Lower leg skin (tissue), 4 donors: ENCODE measurements around the gene LMO2. TPM values are rescaled to one million over a fixed set of nuclear protein-coding genes. Genes with fewer than 3 reads are reported as not detected.

Source experiments
- DNase-seq, 2 donors: peaks; one replicate each; pipeline ENCODE4 v3.0.0-alpha.2; 2019; ENCODE audit warnings: low spot score in 2 of 2
- H3K4me3 ChIP-seq: fragments of 200-600 bp; sonication (generic); 2 replicates; pipeline ENCODE4 v1.5.1; 2017; ENCODE audit warnings: mild to moderate bottlenecking, low read depth; ENCODE audit not compliant: poor library complexity, severe bottlenecking
- POLR2A ChIP-seq, 2 donors: fragments of 450-650 bp; IDR thresholded peaks; one replicate each; pipeline ENCODE4 v1.6.1; 2016 to 2017; ENCODE audit warnings: antibody characterized with exemption in 2 of 2, mild to moderate bottlenecking in 1 of 2, moderate library complexity in 1 of 2
- WGBS, 2 donors: methylation state at CpG; one replicate each; pipeline ENCODE4 v1.1.5; 2018; 5-methylcytosine and 5-hydroxymethylcytosine counted together
- intact Hi-C: fragments of 100-400 bp; cut with DNase I; formaldehyde crosslinking; loops from one replicate; pipeline ENCODE4 v1.15.0; 2023; ENCODE audit warnings: low total_unique reads
- total RNA-seq, 4 donors: library from RNA; depleted of rRNA; stranded (reverse); fragments of >200 nt; gene quantifications; one replicate each; pipeline ENCODE4 v1.1.0, GENCODE V29; 2016
- TF ChIP-seq, protein P1 (sequence below), 3 donors: fragments of 450-650 bp; IDR thresholded peaks; one replicate each; pipeline ENCODE4 v1.5.1; 2016; ENCODE audit warnings: antibody characterized with exemption in 3 of 3, mild to moderate bottlenecking in 3 of 3, moderate library complexity in 2 of 3

Gene LMO2
- total RNA-seq, 4 donors from 2014 or later, result 2.2 to 15.6 (median 9.8) TPM

DNA sequence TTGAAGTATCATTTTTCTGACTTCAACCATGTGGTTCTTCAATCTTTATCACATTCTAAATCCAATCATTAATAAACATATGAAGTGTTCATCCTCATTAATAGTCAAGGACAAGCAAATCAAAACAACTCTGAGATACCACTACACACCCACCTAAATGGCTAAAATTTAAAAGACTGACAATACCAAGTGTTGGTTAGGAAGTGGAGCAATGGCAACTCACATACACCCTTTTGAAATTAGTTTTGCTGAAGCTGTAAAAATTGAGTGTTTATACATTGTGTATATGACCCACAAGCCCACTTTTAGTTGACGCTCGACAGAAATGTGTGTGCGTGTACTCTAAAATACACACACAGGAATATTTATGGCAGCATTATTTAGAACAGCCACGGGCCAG lies 36.7 kb upstream of the LMO2 start:
- 95 to 96% methylated on average over 4 of the region's 4 CpGs for WGBS, 2 donors
- no peak for DNase-seq
- intact Hi-C loops, result no loop called here
- TF ChIP-seq, protein P1, sequence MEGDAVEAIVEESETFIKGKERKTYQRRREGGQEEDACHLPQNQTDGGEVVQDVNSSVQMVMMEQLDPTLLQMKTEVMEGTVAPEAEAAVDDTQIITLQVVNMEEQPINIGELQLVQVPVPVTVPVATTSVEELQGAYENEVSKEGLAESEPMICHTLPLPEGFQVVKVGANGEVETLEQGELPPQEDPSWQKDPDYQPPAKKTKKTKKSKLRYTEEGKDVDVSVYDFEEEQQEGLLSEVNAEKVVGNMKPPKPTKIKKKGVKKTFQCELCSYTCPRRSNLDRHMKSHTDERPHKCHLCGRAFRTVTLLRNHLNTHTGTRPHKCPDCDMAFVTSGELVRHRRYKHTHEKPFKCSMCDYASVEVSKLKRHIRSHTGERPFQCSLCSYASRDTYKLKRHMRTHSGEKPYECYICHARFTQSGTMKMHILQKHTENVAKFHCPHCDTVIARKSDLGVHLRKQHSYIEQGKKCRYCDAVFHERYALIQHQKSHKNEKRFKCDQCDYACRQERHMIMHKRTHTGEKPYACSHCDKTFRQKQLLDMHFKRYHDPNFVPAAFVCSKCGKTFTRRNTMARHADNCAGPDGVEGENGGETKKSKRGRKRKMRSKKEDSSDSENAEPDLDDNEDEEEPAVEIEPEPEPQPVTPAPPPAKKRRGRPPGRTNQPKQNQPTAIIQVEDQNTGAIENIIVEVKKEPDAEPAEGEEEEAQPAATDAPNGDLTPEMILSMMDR (IDR thresholded peaks at IDR 0.05), result no peak
- TF ChIP-seq POLR2A (IDR thresholded peaks at IDR 0.05), result no peak
- H3K4me3 ChIP-seq, result no peak overlapping the region

DNA sequence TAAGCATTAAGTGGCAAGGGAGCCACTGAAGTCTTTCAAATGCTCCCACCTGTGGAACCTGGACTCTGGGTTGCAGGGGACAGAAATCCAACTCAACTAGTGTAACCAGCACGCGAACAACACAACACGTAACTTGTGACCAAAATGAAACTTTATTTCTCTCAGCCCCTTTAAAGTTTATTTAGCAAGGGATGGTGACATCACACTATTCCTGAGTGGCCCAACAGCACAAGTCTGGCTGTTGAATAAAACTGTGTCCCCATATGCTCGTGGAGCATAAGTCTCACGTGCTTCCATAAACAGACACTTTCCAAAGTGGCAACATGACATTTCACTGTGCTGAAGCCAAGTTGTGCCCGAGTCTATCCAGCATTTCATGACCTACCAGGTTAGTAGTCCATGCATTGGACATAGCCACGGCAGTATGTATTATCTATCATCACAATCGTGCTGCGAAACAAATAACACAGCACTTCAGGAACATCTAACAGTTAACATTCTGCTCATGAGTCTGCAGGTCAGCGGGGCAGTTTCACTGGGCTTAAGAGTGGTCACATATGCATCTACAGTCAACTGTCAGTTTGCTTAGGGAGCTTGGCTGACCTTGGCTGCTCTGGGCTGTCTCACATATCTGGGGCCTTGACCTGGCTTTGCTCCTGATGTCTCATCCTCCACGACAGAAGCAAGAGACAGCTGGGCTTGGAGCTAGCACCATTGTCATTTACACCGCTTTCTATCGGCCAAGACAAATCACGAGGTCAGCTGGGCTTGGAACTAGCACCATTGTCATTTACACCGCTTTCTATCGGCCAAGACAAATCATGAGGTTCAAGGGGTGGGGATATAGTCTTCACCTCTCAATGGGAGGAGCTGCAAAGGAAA lies 35.0 kb upstream of the LMO2 start:
- DNase-seq, result no peak
- H3K4me3 ChIP-seq, result no peak overlapping the region
- intact Hi-C loops, result no loop called here
- no peak for TF ChIP-seq POLR2A (IDR thresholded peaks at IDR 0.05)
- TF ChIP-seq, protein P1 (IDR thresholded peaks at IDR 0.05), result no peak
- WGBS, 2 donors, result 91 to 93% methylated on average over 16 of the region's 16 CpGs

DNA sequence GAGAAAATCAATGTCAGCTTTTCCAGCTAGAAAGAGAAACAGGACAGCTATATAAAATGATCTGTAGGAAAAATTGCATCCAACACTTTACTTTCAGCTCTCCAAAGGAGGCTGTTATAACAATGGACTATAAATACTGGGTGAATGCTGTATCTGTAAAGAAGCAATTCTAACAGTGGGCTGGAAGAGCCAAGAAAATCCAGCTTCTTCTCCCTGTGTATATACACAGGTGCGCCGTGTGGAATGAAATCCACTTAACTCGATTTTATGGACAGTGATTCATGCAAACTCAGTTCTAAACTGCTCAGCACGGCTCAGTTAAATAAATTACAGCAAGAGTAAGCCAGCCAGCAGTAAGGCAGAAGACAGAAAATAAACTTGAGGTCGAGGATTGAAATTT lies 32.5 kb upstream of the LMO2 start:
- 89 to 90% methylated on average over 5 of the region's 5 CpGs for WGBS, 2 donors
- no peak overlapping the region for H3K4me3 ChIP-seq
- DNase-seq, result no peak
- TF ChIP-seq POLR2A (IDR thresholded peaks at IDR 0.05), result no peak
- TF ChIP-seq, protein P1 (IDR thresholded peaks at IDR 0.05), result no peak
- intact Hi-C loops, result no loop called here

DNA sequence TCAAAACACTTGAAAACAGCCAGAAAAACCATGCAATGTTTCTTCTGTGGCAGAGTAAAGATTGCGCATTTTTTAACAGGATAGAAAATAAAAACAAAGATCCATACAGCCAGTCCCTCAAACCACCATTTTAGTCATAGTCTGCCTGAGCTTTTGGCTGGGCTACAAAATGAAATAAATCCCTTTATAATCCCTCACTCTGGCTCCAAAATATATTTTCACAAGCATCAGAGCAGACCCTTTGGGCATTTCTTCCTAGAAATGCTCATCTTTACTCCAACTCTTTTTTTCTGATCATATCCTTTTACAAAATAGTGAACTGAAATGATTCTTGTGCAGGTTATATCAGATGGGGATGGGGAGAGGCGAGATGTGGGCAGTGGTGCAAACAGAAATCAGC lies 31.8 kb upstream of the LMO2 start:
- H3K4me3 ChIP-seq, result no peak overlapping the region
- TF ChIP-seq, protein P1 (IDR thresholded peaks at IDR 0.05), result no peak
- TF ChIP-seq POLR2A (IDR thresholded peaks at IDR 0.05), result no peak
- WGBS, 2 donors, result 90 to 92% methylated on average over 2 of the region's 2 CpGs
- intact Hi-C loops, result no loop called here
- DNase-seq, result no peak

DNA sequence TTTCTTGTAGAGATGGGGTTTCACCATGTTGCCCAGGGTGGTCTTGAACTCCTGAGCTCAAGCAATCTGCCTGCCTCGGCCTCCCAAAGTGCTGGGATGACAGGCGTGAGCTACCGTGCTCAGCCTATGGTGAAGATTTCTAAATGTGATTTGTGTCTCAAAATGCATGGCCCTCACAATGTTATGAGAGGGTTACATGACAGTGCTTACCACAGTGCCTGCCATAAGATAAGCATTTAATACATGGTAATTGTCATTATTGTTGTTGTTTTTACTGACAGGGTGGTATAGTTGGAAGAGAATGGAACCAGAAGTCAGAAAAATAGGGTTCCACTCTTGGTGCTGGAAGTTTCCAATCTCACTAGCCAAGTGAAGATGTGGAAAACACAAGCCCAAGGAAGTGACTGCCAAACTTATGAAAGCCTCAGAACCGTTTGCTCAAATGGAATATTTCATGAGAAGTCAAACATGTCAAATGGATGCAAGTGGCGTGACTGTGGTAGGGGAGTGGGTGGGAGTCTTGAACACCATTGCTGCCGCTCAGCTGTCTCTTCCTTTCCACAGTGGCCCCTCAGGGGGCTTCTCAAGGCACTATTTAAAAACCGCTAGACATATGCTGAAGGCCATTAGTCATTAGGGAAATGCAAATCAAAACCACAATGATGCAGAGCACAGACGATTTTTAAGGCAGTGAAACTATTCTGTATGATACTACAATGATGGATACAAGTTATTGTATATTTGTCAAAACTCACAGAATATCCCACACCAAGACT lies 29.1 kb upstream of the LMO2 start:
- TF ChIP-seq POLR2A (IDR thresholded peaks at IDR 0.05), result no peak
- TF ChIP-seq, protein P1 (IDR thresholded peaks at IDR 0.05), result no peak
- intact Hi-C loops, result no loop called here
- 67 to 70% methylated on average over 8 of the region's 8 CpGs for WGBS, 2 donors
- DNase-seq, result no peak
- no peak overlapping the region for H3K4me3 ChIP-seq
